ENCODE data around the gene APOBEC4.

Gene APOBEC4

GRCh38 chr1:183600136-183600535 lies 53.0 kb downstream of the APOBEC4 start:
- no peak for TF ChIP-seq FOXP2 (optimal IDR thresholded peaks at IDR 0.05; ENCODE audit: borderline replicate concordance, extremely low read depth, extremely low read length, insufficient read depth)

DNA sequence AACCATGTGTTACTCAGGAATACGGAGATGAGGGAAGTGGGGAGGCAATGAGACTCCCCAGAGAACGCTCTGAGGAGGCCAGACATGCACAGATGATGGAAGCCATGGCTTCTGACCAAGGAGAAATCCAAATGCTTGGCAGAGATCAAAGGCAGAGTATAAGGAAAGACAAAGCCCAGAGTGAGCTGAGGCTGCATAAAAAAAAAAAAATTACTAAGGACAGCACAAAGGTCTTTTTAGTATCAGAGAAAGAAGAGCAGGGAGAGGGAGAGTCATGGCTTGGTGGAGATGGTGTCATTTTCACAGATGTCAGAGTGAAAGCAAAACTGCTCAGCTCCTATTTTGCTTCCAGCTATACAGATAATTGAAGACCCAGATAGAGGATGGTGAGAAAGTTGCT lies 54.7 kb downstream of the APOBEC4 start:
- TF ChIP-seq SIN3A (IDR thresholded peaks at IDR 0.05; ENCODE audit: borderline replicate concordance, insufficient read depth, low read length) (no peak), REST (IDR thresholded peaks at IDR 0.05; ENCODE audit: insufficient read depth in 1 of 2, low read depth in 2 of 2, low read length in 2 of 2) (no peak), TAF1 (IDR thresholded peaks at IDR 0.05; ENCODE audit: borderline replicate concordance, insufficient read depth, low read length) (no peak), POLR2AphosphoS5 (IDR thresholded peaks at IDR 0.05; ENCODE audit: low read depth, low read length) (no peak), FOXP2 (optimal IDR thresholded peaks at IDR 0.05; ENCODE audit: borderline replicate concordance, extremely low read depth, extremely low read length, insufficient read depth) (no peak)

GRCh38 chr1:183597656-183598347 lies 55.3 kb downstream of the APOBEC4 start:
- no peak for TF ChIP-seq FOXP2 (optimal IDR thresholded peaks at IDR 0.05; ENCODE audit: borderline replicate concordance, extremely low read depth, extremely low read length, insufficient read depth)
- no peak for TF ChIP-seq POLR2AphosphoS5 (IDR thresholded peaks at IDR 0.05; ENCODE audit: low read depth, low read length)
- TF ChIP-seq SIN3A (IDR thresholded peaks at IDR 0.05; ENCODE audit: borderline replicate concordance, insufficient read depth, low read length): no peak
- no peak for TF ChIP-seq TAF1 (IDR thresholded peaks at IDR 0.05; ENCODE audit: borderline replicate concordance, insufficient read depth, low read length)
- TF ChIP-seq REST (IDR thresholded peaks at IDR 0.05; ENCODE audit: insufficient read depth in 1 of 2, low read depth in 2 of 2, low read length in 2 of 2): no peak

- TF ChIP-seq TAF1 (IDR thresholded peaks at IDR 0.05; ENCODE audit: borderline replicate concordance, insufficient read depth, low read length): no peak
- TF ChIP-seq POLR2AphosphoS5 (IDR thresholded peaks at IDR 0.05; ENCODE audit: low read depth, low read length): no peak
- no peak for TF ChIP-seq FOXP2 (optimal IDR thresholded peaks at IDR 0.05; ENCODE audit: borderline replicate concordance, extremely low read depth, extremely low read length, insufficient read depth)
- no peak for TF ChIP-seq REST (IDR thresholded peaks at IDR 0.05; ENCODE audit: insufficient read depth in 1 of 2, low read depth in 2 of 2, low read length in 2 of 2)
- TF ChIP-seq SIN3A (IDR thresholded peaks at IDR 0.05; ENCODE audit: borderline replicate concordance, insufficient read depth, low read length): no peak
These were observed 56.6 kb downstream of the APOBEC4 start for GRCh38 chr1:183596500-183596899.

All from PFSK-1 (cell line).